GM23338 (cell line): ENCODE data around the gene SLC35F4. TPM values are rescaled to one million over a fixed set of nuclear protein-coding genes. Genes with fewer than 3 reads are reported as not detected.

Source experiments
- ATAC-seq: fragments of 200-7000 bp; cut with Tn5 transposase; 3 replicates; pipeline ENCODE4 v1.9.1; 2020
- DNase-seq: peaks from one replicate; pipeline ENCODE4 v3.0.0-alpha.2; 2015; ENCODE audit warnings: low spot score
- H2AFZ ChIP-seq: fragments of 200-600 bp; sonication (generic); 2 replicates; pipeline ENCODE4 v1.8.0; 2016; ENCODE audit warnings: antibody characterized with exemption, mild to moderate bottlenecking, moderate library complexity
- H3F3A ChIP-seq: fragments of 200-600 bp; sonication (generic); replicated peaks from 2 replicates; pipeline ENCODE4 v1.8.0; 2017; ENCODE audit warnings: antibody characterized with exemption, mixed run types, low read depth
- H3K27ac ChIP-seq: fragments of 200-600 bp; sonication (generic); 2 replicates; pipeline ENCODE4 v1.6.1; 2016; ENCODE audit warnings: low read depth
- H3K27me3 ChIP-seq: fragments of 200-600 bp; sonication (generic); 2 replicates; pipeline ENCODE4 v1.8.0; 2016; ENCODE audit warnings: mild to moderate bottlenecking, mixed run types, moderate library complexity; ENCODE audit not compliant: insufficient read depth
- H3K36me3 ChIP-seq: fragments of 200-600 bp; sonication (generic); 2 replicates; pipeline ENCODE4 v1.8.0; 2016; ENCODE audit warnings: mild to moderate bottlenecking; ENCODE audit not compliant: insufficient read depth
- H3K4me1 ChIP-seq: fragments of 200-600 bp; sonication (generic); 2 replicates; pipeline ENCODE4 v1.8.0; 2016; ENCODE audit warnings: mild to moderate bottlenecking, moderate library complexity; ENCODE audit not compliant: insufficient read depth
- H3K4me2 ChIP-seq: fragments of 200-600 bp; sonication (generic); 2 replicates; pipeline ENCODE4 v1.7.1; 2017; ENCODE audit warnings: mixed run types
- H3K4me3 ChIP-seq: fragments of 200-600 bp; sonication (generic); 2 replicates; pipeline ENCODE4 v1.6.1; 2016; ENCODE audit warnings: mixed run types
- H3K79me2 ChIP-seq: fragments of 200-600 bp; sonication (generic); replicated peaks from 2 replicates; pipeline ENCODE4 v1.8.0; 2017; ENCODE audit warnings: mild to moderate bottlenecking; ENCODE audit not compliant: insufficient read depth
- H3K9me2 ChIP-seq: fragments of 200-600 bp; sonication (generic); 2 replicates; pipeline ENCODE4 v1.8.0; 2017; ENCODE audit not compliant: insufficient read depth
- H4K20me1 ChIP-seq: fragments of 200-600 bp; sonication (generic); replicated peaks from 2 replicates; pipeline ENCODE4 v1.8.0; 2017; ENCODE audit warnings: mild to moderate bottlenecking; ENCODE audit not compliant: insufficient read depth
- H3K27ac Mint-ChIP-seq: 2 replicates; pipeline ENCODE4 v1.8.0; 2020; ENCODE audit warnings: inconsistent platforms, mild to moderate bottlenecking, moderate library complexity, mixed read lengths
- H3K27me3 Mint-ChIP-seq: 3 replicates; pipeline ENCODE4 v1.8.0; 2022; ENCODE audit warnings: low read depth, mild to moderate bottlenecking, moderate library complexity, mixed read lengths, inconsistent platforms; ENCODE audit not compliant: insufficient read depth, poor library complexity
- H3K36me3 Mint-ChIP-seq: 3 replicates; pipeline ENCODE4 v1.8.0; 2021; ENCODE audit warnings: low read depth, mild to moderate bottlenecking, inconsistent platforms, moderate library complexity, mixed read lengths
- H3K4me1 Mint-ChIP-seq: 3 replicates; pipeline ENCODE4 v1.8.0; 2020; ENCODE audit warnings: mild to moderate bottlenecking, inconsistent platforms, mixed read lengths
- H3K4me3 Mint-ChIP-seq: 3 replicates; pipeline ENCODE4 v1.8.0; 2021; ENCODE audit warnings: moderate library complexity, mild to moderate bottlenecking, inconsistent platforms, mixed read lengths
- H3K9me3 Mint-ChIP-seq: 3 replicates; pipeline ENCODE4 v1.8.0; 2020; ENCODE audit warnings: moderate library complexity, mild to moderate bottlenecking, inconsistent platforms, mixed read lengths
- CREB1 ChIP-seq: fragments of 250-450 bp; sonication (Bioruptor Pico); IDR thresholded peaks from 2 replicates; pipeline ENCODE4 v1.5.0; 2020; ENCODE audit warnings: low read depth, mild to moderate bottlenecking, moderate library complexity
- ETS1 ChIP-seq: IDR thresholded peaks from 2 replicates; pipeline ENCODE4 v1.6.1; 2016; ENCODE audit warnings: antibody characterized with exemption
- EZH2 ChIP-seq: fragments of 200-600 bp; sonication (generic); IDR thresholded peaks from one replicate; pipeline ENCODE4 v1.8.0; 2017; ENCODE audit warnings: antibody characterized with exemption, mild to moderate bottlenecking, low read depth; ENCODE audit not compliant: unreplicated experiment
- EZH2phosphoT487 ChIP-seq: fragments of 200-600 bp; sonication (generic); IDR thresholded peaks from one replicate; pipeline ENCODE4 v1.8.1; 2018; ENCODE audit warnings: antibody characterized with exemption; ENCODE audit not compliant: unreplicated experiment
- JUNB ChIP-seq: IDR thresholded peaks from one replicate; pipeline ENCODE4 v1.6.1; 2016; ENCODE audit warnings: antibody characterized with exemption; ENCODE audit not compliant: unreplicated experiment
- NANOG ChIP-seq: IDR thresholded peaks from 2 replicates; pipeline ENCODE4 v1.6.1; 2016; ENCODE audit warnings: antibody characterized with exemption, borderline replicate concordance
- POLR2AphosphoS5 ChIP-seq: IDR thresholded peaks from 2 replicates; pipeline ENCODE4 v1.6.1; 2016; ENCODE audit warnings: antibody characterized with exemption, low read depth
- REST ChIP-seq: IDR thresholded peaks from one replicate; pipeline ENCODE4 v1.6.1; 2018; ENCODE audit warnings: antibody characterized with exemption; ENCODE audit not compliant: unreplicated experiment
- STAT1 ChIP-seq: IDR thresholded peaks from one replicate; pipeline ENCODE4 v1.6.1; 2016; ENCODE audit warnings: antibody characterized with exemption; ENCODE audit not compliant: unreplicated experiment
- ZNF114 ChIP-seq: fragments of 250-450 bp; sonication (Bioruptor Pico); IDR thresholded peaks from 2 replicates; pipeline ENCODE4 v1.5.0; 2020; ENCODE audit warnings: mild to moderate bottlenecking, moderate library complexity
- ZNF331 ChIP-seq: fragments of 250-450 bp; sonication (Bioruptor Pico); IDR thresholded peaks from 2 replicates; pipeline ENCODE4 v1.5.0; 2020; ENCODE audit warnings: low read depth, mild to moderate bottlenecking, moderate library complexity
- polyA plus RNA-seq: library from polyadenylated mRNA; unstranded; fragments of >200 nt; fragmentation: Nextera tagmentation; extraction: Ambion mirVana; gene quantifications from 2 replicates; pipeline ENCODE4 v1.2.1, GENCODE V29; 2016
- total RNA-seq: library from RNA; depleted of rRNA; stranded (reverse); fragments of >200 nt; shearing (Covaris generic); gene quantifications from 2 replicates; pipeline ENCODE4 v1.2.3, GENCODE V29; 2014
- TF ChIP-seq, protein P1 (sequence below), 2 experiments: fragments of 200-600 bp in 1 of 2; sonication (generic) in 1 of 2; conservative IDR thresholded peaks; 2 replicates each; pipeline versions ENCODE4 v1.5.1 to v1.6.1; 2016 to 2017; ENCODE audit warnings: antibody characterized with exemption in 2 of 2, low read depth in 2 of 2, mild to moderate bottlenecking in 2 of 2, moderate library complexity in 1 of 2

The SLC35F4 gene
- total and polyA plus RNA-seq, 2 experiments from 2014 or later = 0.10 TPM; not detected in 1

- TF ChIP-seq REST (no peak), CREB1 (CRISPR knock-in tag) (no peak), NANOG (no peak), ZNF114 (CRISPR knock-in tag) (no peak), JUNB (no peak), ZNF331 (CRISPR knock-in tag) (no peak), ETS1 (no peak), EZH2phosphoT487 (no peak), STAT1 (no peak), EZH2 (no peak), POLR2AphosphoS5 (no peak)
Measured at GRCh38 chr14:57889245-57889644, 23.4 kb upstream of the SLC35F4 start (continued).

DNA sequence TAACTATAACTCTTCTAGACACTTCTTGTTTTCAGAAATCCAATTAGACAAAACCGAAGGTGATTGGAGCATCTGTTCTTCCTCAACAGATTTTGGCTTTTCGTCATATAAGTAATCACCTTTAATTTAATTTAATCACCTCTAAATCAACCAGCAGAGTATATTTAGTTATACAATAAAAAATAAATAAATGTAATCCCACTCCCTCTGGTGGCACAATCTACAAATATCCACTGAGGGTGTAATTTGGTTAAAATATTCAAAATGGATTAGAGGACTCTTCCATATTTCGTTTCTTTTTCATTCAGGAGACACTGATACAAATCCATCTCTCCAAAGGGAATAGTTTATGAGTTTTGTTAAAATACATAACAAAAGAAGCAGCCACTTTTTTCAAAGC is 18.3 kb upstream of the SLC35F4 start:
- no peak for ATAC-seq
- H3K27me3 ChIP-seq = no peaks in the 10 kb centered on the region
- H3K27me3 Mint-ChIP-seq = peaks cover 2% of the 10 kb centered on the region
- H3K36me3 ChIP-seq = no peaks in the 10 kb centered on the region
- H3K27ac Mint-ChIP-seq = no peak overlapping the region
- peaks cover 7% of the 10 kb centered on the region for H3K4me1 Mint-ChIP-seq
- H3K4me3 Mint-ChIP-seq = no peak overlapping the region
- no peak for DNase-seq
- no peaks in the 10 kb centered on the region for H3F3A ChIP-seq
- H3K36me3 Mint-ChIP-seq = no peaks in the 10 kb centered on the region
- no peaks in the 10 kb centered on the region for H3K79me2 ChIP-seq
- H3K27ac ChIP-seq = no peak overlapping the region
- H3K4me2 ChIP-seq = no peak overlapping the region
- TF ChIP-seq, protein P1, sequence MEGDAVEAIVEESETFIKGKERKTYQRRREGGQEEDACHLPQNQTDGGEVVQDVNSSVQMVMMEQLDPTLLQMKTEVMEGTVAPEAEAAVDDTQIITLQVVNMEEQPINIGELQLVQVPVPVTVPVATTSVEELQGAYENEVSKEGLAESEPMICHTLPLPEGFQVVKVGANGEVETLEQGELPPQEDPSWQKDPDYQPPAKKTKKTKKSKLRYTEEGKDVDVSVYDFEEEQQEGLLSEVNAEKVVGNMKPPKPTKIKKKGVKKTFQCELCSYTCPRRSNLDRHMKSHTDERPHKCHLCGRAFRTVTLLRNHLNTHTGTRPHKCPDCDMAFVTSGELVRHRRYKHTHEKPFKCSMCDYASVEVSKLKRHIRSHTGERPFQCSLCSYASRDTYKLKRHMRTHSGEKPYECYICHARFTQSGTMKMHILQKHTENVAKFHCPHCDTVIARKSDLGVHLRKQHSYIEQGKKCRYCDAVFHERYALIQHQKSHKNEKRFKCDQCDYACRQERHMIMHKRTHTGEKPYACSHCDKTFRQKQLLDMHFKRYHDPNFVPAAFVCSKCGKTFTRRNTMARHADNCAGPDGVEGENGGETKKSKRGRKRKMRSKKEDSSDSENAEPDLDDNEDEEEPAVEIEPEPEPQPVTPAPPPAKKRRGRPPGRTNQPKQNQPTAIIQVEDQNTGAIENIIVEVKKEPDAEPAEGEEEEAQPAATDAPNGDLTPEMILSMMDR (conservative IDR thresholded peaks at IDR 0.05; ENCODE audit: low read depth in 2 of 2) = peak in 1 of 2 experiments; percentile 35; a peak in 1 of 4 replicates
- TF ChIP-seq ZNF331 (CRISPR knock-in tag) (no peak), POLR2AphosphoS5 (no peak), ZNF114 (CRISPR knock-in tag) (no peak)
- H2AFZ ChIP-seq = no peak overlapping the region
- no peak overlapping the region for H3K4me3 ChIP-seq
- H3K9me3 Mint-ChIP-seq = no peaks in the 10 kb centered on the region
- peaks cover 12% of the 10 kb centered on the region; the same call in 1 of the 2 replicates for H3K4me1 ChIP-seq
- H3K9me2 ChIP-seq = peaks cover under 1% of the 10 kb centered on the region; the same call in 1 of the 2 replicates
- no peaks in the 10 kb centered on the region for H4K20me1 ChIP-seq
